Caki2 (cell line): Measurements from ENCODE around the gene DAND5. TPM values are rescaled to one million over a fixed set of nuclear protein-coding genes. Genes with fewer than 3 reads are reported as not detected.

Experiments used
- DNase-seq: peaks from one replicate; pipeline ENCODE4 v3.0.0-alpha.2; 2015; ENCODE audit warnings: low read depth
- in situ Hi-C: cut with HindIII; loops from 2 replicates; pipeline ENCODE4 v1.10.0; 2016; ENCODE audit warnings: low sequenced_read_pairs, low pct_unique_long_range_greater_than_20kb, mixed read lengths
- total RNA-seq: library from RNA; depleted of rRNA; stranded (reverse); fragments of >200 nt; shearing (Covaris generic); gene quantifications from 2 replicates; pipeline ENCODE4 v1.2.3, GENCODE V29; 2014; ENCODE audit warnings: low replicate concordance

The DAND5 gene
- total RNA-seq, 1 experiment from 2014 or later, result not detected

DNA sequence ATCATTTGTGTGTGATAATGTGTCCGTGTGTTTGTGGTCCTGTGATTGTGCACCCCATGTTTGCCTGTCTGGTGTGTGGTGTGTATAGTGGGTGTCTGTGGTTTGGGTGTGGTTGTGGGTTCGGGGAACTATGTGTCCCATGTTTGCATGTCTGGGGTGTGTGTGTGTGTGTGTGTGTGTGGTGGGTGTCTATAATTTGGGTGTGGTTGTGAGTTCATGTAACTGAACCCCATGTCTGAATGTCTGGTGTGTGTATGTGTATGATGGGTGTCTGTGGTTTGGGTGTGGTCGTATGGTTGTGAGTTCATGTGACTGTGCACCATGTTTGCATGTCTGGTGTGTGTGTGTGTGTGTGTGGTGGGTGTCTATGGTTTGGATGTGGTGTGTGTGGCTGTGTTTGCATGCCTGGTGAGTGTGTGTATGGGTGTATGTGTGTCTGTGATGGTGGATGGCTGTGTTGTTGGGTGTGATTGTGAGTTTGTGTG lies 14.8 kb downstream of the DAND5 start:
- no peak for DNase-seq
- in situ Hi-C loops, result no loop called here

DNA sequence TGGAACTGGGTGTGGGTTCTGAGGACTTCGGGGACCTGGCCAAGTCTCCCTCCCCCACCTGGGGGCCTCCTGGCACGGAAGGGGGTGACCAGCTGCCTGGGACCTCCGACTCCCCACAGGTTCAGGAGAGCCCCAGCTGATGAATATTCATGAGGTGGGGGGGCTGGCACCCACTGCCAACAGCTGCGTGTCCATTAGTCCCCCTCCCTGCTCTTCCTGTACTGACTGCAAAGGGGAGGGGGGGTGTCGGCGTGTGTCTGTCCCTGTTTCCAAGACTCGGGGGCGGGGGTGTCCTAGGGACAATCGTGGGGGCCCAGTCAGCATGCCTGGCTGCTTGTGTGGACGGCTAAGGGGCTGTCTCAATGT lies 15.3 kb downstream of the DAND5 start:
- DNase-seq, result no peak
- in situ Hi-C loops, result no loop called here

DNA sequence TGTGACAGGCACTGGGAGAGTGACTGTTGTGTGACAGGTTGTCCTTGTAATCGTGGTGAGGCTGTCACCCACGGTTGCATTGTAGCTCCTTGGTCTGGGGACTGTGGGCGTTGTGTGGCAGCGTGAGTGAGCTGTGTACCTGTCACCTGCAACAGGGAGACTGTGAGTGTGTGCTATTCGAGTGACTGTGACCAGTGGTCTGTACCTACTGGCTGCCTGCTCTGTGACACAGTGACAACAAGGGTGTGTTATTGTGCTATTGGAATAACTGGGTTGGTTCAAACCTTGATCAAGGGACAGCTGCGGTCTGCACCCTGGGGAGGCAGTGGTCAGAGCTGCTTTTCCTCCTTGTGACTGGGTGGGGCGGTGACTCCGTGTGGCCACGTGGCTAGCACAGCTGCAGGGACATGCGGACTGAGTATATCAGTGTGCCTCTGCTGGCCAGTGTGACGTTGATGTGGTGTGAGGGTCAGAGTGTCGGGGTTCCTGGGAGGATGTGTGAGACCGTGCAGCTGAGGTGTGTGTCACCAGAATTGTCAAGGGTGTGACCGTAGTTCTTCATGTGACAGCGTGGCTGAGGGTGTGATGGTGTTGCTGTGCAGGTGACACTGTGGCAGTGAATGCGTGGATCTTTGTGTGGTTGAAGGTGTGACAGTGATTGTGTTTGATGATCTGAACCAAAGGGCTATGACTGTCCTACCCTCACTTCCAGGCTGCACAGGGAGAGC lies 15.8 kb downstream of the DAND5 start:
- in situ Hi-C loops, result no loop called here
- peak; percentile 77 for DNase-seq

DNA sequence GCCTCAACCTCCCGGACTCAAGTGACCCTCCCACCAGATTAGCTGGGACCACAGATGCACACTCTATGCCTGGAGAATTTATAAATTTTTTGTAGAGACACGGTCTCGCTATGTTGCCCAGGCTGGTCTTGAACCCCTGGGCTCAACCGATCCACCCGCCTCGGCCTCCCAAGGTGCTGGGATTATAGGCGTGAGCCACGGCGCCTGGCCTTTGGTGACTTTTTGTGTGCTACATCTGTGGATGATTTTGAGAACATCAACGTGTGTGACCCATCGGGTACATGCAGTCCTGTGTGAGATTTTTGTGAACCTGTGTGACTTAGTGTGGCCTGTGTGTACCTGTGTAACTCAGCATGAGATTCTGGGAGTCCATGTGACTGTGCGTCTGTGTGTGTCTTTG lies 17.4 kb downstream of the DAND5 start:
- no peak for DNase-seq
- in situ Hi-C loops, result no loop called here

DNA sequence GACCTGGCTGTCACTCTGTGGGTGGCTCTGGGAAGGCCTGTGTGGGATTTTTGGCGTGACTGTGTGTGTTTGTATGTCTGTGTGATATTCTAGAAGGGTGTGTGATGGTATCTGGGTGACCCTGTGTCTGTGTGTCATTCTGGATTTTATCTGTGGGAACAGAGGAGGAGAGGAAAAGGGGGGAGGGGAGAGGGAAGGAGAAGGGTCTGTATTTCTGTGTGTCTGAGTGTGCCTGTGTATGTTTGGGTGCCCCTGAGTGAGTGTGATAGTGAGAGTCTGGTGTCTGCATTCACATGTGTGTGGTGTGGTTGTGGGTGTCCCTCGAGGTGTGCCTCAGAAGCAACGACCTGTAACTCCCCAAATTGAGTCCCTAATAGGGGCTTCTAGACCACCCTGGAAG lies 17.8 kb downstream of the DAND5 start:
- in situ Hi-C loops, result no loop called here
- no peak for DNase-seq

DNA sequence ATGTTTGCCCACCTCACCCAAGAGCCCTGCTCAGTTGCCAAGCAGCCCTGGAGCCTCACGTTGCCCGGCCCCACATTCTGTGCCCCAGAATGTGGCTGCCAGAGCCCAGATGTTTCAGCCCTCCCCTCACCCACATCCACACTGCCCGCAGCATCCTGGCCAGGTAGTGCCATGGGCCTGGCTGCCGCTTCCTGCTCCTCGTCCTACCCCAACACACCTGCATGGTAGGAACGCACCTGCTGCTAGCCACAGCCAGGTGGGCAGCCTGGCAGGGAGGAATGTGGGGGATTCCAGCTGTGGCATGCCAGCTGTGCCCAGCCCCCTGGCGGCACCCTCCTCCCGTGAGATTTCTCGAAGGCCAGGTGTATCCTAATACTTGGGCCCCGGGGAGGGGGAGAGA lies 18.4 kb downstream of the DAND5 start:
- in situ Hi-C loops, result no loop called here
- no peak for DNase-seq

DNA sequence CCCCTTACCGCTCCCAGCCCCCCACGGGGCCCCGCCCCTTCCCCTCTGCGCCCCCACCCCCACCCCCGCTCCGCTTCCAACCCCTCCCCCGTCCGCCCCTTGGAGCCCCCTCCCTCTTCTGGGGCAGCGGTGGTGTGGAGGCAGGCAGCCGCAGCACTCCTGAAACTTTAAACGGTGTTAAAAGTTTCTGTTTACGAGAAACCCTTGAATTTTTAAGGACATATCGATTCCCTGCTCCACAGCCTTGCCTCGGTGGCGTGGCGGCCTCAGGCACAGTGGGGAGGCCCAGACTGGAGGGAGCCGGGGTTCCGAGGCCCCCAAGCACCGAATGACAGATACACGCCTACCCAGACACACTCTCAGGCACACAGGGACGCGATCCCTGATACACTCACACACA lies 21.1 kb downstream of the DAND5 start:
- in situ Hi-C loops, result no loop called here
- DNase-seq, result no peak

DNA sequence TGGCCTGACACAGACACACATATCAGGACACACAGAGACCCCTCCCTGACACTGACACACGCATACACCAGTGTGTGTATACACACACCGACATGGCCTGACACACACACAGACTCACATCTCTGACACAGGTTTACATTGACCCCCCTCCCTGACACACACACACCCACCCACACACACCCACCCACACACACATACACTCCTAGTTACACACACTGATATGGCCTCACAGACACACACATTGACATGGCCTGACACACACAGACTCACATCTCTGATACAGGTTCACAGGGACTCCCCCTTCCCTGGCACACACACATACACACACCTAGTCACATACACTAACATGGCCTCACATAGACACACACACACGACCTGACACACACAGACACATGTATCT lies 21.5 kb downstream of the DAND5 start:
- in situ Hi-C loops, result no loop called here

DNA sequence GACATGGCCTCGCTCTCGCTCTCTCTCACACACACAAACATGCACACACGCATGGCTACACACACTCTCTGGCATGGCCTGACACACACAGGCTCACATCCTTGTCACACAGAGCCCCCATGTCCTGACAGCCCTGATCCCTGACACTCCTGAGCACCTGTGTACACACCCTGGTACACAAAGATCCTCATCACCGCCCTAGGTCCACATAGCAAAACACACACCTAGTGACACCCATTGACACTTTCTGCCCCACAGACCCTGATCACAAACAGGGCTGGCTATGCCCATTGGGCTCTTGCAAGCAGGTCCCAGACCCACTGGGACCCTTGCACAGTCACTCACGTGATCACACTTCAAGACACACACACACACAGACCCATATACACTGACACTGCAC lies 21.9 kb downstream of the DAND5 start:
- in situ Hi-C loops, result no loop called here
- no peak for DNase-seq

More for the DNA sequence above, 21.5 kb downstream of the DAND5 start:
- no peak for DNase-seq

DNA sequence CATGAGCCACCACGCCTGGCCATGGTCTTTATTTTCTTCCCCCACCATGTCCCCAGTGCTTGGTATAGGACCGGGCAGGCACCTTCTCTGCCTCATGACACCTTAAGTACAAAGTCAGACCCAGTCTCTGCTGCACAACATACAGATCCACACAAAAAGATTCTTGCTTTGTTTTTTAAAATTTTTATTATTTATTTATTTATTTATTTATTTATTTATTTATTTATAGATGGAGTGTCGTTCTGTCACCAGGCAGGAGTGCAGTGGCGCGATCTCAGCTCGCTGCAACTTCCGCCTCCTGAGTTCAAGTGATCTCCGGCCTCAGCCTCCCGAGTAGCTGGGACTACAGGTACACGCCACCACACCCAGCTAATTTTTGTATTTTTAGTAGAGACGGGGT lies 23.4 kb downstream of the DAND5 start:
- no peak for DNase-seq
- in situ Hi-C loops, result no loop called here

DNA sequence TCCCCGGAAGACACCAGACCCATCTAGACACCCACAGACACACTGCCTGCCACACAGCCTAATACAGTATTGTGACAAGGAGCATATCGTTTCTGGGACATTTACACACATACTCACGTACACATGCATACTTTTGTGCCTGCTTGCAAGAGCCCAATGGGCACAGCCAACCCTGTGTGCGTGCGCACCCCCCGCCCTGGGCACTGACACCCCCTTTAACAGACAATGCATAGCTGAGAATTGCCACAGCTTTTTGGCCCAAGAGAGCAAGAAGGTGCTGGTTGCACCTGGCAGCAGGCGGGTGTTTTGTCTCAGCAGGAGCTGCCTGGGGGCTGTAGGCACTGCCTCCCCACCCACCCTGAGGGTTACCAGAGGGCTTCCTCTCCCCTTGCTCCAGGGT lies 24.2 kb downstream of the DAND5 start:
- no peak for DNase-seq
- in situ Hi-C loops, result no loop called here

DNA sequence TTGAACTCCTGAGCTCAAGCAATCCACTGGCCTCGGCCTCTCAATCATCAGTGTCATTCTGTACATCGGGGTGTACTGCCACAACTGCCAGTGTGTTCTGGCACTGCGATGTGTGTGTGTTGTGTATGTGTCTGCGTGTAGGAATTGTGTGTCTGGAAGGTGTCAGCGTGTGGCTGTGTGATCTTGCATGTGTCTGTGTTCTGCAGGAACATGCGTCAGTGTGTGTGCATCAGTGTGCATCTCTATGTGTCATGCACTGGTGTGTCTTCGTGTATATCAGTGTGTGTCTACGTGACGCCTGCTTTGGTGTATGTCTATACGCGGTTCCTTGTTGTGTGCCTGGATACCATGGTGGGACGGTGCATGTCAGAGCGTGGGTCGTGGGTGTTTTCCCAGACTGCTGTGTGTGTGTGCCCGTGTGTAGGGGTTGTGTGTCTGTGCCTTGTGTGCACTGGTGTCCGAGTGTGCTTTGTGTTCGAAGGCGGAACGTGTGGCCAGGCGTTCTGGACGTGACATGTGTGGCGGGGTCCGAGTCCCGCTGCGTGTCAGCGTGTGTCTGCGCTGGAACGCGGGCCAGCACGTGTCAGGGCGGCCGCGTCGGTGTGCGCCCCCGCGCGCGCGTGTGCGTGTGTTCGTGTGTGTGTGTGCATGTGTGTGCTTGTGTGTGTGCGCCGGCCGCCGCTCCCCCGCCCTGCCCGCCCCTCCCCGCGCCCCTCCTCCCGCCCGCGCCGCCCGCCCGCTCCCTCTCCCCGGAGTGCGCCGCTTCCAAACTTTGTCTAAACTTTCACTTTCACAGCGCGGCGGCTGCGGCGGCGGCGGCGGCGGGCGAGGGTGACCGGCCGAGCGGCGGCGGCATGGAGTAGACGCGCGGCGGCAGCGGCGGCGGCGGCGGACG lies 25.6 kb downstream of the DAND5 start, which contains the start of gene NFIX:
Gene NFIX (plus strand): TSS at position 775 of the 895 bp plus-strand sequence. CDS start 363 bp downstream, outside the sequence.
- DNase-seq, result peak; percentile 33
- in situ Hi-C loops, result no loop called here

DNA sequence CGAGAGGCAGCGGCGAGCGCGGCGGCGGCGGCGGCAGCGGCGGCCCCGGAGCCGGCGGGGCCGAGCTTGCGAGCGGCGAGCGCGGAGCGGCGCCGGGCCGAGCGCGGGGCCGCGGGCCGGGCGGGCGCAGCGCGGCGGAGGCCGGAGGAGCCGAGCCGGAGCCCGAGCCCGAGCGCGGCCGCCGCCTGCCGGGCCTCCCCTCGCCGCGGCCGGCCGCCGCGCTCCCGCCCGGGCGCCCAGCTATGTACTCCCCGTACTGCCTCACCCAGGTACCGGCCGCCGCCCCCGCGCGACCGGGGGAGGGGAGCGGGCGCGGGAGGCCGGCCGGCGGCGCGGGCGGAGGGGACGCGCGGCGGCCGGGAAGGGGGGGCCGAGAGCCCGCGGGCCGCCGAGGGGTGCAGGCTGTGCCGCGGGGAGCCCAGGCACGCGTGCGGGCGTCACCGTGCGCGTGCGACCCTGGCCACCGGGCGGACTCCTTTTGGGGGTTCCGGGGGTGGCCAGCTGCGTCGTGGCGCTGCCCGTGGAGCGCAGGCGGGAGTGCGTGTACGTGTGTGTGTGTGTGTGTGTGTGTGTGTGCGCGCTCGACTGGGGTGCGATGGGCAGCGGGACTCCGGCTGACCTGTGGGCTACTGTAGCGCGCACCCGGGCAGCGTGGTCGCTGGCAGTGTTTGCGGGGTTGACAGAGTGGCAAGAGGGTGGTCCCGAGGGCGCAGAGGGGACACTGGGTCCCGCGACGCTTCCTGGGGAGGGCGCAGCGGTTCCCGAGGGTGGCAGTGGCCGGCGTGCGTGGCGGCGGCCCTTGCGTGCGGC lies 26.4 kb downstream of the DAND5 start:
- in situ Hi-C loops, result no loop called here
- no peak for DNase-seq

DNA sequence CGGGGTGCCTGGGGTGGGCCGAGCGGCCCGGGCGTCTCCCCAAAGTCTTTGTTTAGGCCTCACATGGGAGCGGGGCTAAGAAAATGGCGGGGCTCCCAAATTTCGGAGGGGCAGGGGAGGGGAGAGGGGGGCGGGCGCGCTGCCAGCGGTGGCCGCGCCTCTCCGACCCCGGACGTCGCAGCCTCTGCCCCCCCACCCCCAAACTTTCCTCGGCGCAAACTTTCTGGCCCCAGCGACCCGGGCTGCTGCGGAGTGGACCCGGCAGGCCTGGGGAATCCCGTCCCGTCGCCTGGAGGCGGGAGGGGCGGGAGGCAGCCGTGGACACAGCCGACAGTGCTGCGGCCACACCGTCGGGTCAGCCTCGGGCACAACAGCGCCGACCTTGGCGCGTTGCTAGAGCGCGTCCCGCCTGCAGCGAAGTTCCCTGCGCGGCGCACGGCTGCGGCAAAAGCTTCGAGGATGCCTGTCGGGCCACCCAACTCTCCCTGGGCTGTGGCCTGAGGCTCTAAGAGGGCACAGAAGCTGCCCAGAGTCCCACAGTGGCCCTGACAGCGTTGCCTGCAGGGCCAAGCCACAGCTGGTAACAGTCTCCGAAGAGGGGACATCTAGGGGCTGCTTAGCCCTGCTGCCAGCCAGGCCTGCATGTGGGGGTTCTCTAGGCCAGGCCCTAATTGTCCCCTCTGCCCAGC lies 27.2 kb downstream of the DAND5 start:
- in situ Hi-C loops, result no loop called here
- DNase-seq, result no peak

DNA sequence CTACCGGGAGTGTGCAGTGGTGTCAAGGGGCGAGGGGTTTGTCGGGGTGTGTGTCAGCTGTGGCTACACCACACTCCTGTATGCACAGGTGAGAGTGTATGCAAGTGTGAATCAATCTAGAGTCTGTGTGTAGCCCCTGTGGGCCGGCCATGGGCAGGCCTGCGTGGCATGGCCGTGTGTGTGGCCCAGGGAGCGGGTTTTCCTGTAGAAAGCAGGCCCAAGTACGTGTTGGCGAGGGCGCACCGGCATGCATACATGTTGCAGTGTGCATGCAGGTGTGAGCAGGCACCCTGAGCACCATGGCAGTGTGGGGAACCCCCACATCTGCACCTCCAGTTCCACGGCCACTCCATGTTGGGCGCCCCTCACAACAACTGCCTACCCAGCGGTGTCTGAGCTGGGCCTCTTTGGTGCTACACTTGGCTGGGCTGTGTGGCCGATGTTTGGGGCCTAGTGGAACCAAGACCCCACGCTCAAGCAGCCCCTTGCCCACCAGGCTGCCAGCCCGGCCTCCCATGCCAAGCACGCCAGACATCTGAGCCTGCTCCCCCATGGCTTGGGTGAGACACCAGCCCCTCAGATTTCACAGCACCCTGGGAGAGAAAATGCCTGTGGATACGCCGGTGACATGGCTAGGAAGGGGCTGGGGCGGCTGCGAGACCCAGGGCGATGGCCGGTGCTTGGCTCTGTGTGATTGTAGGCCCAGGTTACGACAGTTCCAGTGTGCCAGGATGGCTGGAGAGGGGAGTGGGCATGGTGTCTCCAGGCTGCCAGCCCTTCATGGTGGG lies 28.0 kb downstream of the DAND5 start:
- DNase-seq, result no peak
- in situ Hi-C loops, result no loop called here

DNA sequence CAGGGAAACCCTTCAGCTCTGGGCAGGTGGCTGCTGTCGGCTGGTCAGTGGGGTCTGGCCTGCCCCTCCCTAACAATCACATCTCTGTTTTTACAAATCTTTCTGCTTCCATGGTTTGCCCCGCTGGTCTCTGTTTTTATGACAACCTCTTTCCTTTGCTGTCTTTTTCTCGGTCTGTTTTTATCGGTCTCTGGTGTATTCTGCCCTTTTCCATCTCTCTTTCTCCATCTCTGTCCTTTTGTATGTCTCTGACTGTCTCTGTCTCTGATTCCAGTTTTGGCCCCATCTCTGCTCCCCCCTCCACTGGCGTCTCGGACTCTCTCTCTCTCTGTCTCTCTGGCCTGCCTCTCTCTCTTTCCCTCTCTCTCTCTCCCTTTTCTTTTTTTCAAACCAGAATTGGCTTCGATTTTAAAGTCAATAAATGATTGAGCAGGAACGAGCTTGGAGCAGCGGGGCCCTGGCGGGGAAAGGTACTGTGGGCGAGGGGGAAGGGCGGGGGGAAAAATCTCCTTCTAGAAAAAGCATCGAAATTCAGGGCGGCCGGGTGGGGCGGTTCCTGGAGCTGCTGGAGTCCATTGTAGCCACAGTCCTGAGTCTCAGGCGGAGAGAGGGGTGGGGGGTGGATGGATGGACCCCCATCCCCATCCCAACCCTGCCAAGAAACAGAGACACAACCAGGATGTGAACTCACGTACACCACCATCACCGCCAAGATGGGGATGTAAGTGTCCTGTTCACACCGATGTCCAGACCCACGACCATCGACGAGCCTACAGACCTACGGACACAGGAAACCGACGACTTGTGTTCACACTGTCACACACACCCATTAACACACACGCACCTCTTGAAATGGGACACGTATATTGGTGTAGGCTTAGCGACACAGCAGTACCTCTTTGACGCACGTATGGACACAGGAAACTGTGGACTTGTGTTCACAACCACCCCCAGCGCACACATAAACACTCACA lies 28.9 kb downstream of the DAND5 start:
- no peak for DNase-seq
- in situ Hi-C loops, result no loop called here
